Measurements from ENCODE around the gene ABLIM2.

Gene ABLIM2

GRCh38 chr4:7971881-7972500, 186.6 kb downstream of the ABLIM2 start:
- no peak for DNase-seq

GRCh38 chr4:7971159-7971631, 187.4 kb downstream of the ABLIM2 start:
- no peak for DNase-seq

- no peak for DNase-seq
Observed at GRCh38 chr4:7970361-7970946, 188.2 kb downstream of the ABLIM2 start.

GRCh38 chr4:7968262-7968896, 190.2 kb downstream of the ABLIM2 start:
- no peak for DNase-seq

- no peak for DNase-seq
Observed at GRCh38 chr4:7967501-7968261, 190.9 kb downstream of the ABLIM2 start.

GRCh38 chr4:7967063-7967440, 191.6 kb downstream of the ABLIM2 start:
- no peak for DNase-seq

- DNase-seq, result no peak
Observed at GRCh38 chr4:7966281-7967062, 192.1 kb downstream of the ABLIM2 start.

- no peak for DNase-seq
Observed at GRCh38 chr4:7964890-7965662, 193.5 kb downstream of the ABLIM2 start.

GRCh38 chr4:7964459-7964858, 194.2 kb downstream of the ABLIM2 start:
- no peak for DNase-seq

- DNase-seq, result no peak
Observed at GRCh38 chr4:7963691-7964090, 194.9 kb downstream of the ABLIM2 start.

- no peak for DNase-seq
Observed at GRCh38 chr4:7962609-7963508, 195.8 kb downstream of the ABLIM2 start.

GRCh38 chr4:7960790-7961655, 197.6 kb downstream of the ABLIM2 start:
- DNase-seq, result no peak

GRCh38 chr4:7960017-7960789, 198.4 kb downstream of the ABLIM2 start:
- DNase-seq, result no peak

- DNase-seq, result no peak
Observed at GRCh38 chr4:7959078-7959477, 199.5 kb downstream of the ABLIM2 start.

- DNase-seq, result no peak
Observed at GRCh38 chr4:7956934-7957656, 201.5 kb downstream of the ABLIM2 start.

- no peak for DNase-seq
Observed at GRCh38 chr4:7956270-7956808, 202.3 kb downstream of the ABLIM2 start.

GRCh38 chr4:7955393-7955792, 203.2 kb downstream of the ABLIM2 start:
- no peak for DNase-seq

- no peak for DNase-seq
Observed at GRCh38 chr4:7952615-7953014, 206.0 kb downstream of the ABLIM2 start.
